GM12878 (cell line): ENCODE data around the gene POU2AF1. TPM values are rescaled to one million over a fixed set of nuclear protein-coding genes. Genes with fewer than 3 reads are reported as not detected.

Source experiments
- ATAC-seq: fragments of 200-7000 bp; cut with Tn5 transposase; 3 replicates; pipeline ENCODE4 v1.9.1; 2020; ENCODE audit warnings: mild to moderate bottlenecking, moderate library complexity
- BruUV-seq: library from RNA; stranded (reverse); fragments of 400-500 nt; replicated peaks from 2 replicates; lab custom pipeline; 2021; lab: Mats Ljungman, UMichigan
- CTCF ChIA-PET: fragments of 300-600 bp; sonication (Branson Sonifier 250); formaldehyde crosslinking; extraction: SDS; loops from one replicate; lab custom pipeline; 2021; ENCODE audit warnings: inconsistent platforms; lab: Yijun Ruan, JAX
- POLR2A ChIA-PET: fragments of 350-600 bp; formaldehyde crosslinking; extraction: SDS; loops from one replicate; lab custom pipeline; 2021; ENCODE audit warnings: inconsistent platforms; lab: Charles Lee
- RAD21 ChIA-PET: fragments of 300-600 bp; sonication (Branson Sonifier 250); formaldehyde crosslinking; loops from one replicate; lab custom pipeline; 2023; ENCODE audit warnings: antibody characterized with exemption; ENCODE audit not compliant: unreplicated experiment; lab: Charles Lee
- SMC1A ChIA-PET: fragments of 300-600 bp; sonication (Branson Sonifier 250); formaldehyde crosslinking; loops from one replicate; lab custom pipeline; 2023; ENCODE audit not compliant: unreplicated experiment, uncharacterized antibody; lab: Charles Lee
- DNase-seq: peaks from one replicate; pipeline ENCODE4 v3.0.0-alpha.2; 2011; ENCODE audit warnings: low read depth, low spot score
- FAIRE-seq: peaks from 3 replicates; lab custom pipeline; 2011; peaks lifted over from hg19 to GRCh38; lab: Jason Lieb, UNC
- H2AFZ ChIP-seq: 2 replicates; pipeline ENCODE4 v1.6.0; 2011; ENCODE audit warnings: low read depth, low read length, control low read depth; ENCODE audit not compliant: control insufficient read depth
- H3K27ac ChIP-seq: 2 replicates; pipeline ENCODE4 v1.5.1; 2011; ENCODE audit warnings: control low read depth; ENCODE audit not compliant: control insufficient read depth, insufficient read depth
- H3K27me3 ChIP-seq, 2 experiments: replicated peaks in 1 of 2; 2 replicates each; pipeline versions ENCODE4 v1.6.0 to v1.6.1; 2011; ENCODE audit warnings: low read length in 1 of 2; ENCODE audit not compliant: control insufficient read depth in 2 of 2, insufficient read depth in 2 of 2
- H3K36me3 ChIP-seq, 2 experiments: 2 replicates each; pipeline ENCODE4 v1.5.1; 2011; ENCODE audit warnings: low read length in 1 of 2; ENCODE audit not compliant: control insufficient read depth in 2 of 2, insufficient read depth in 2 of 2
- H3K4me1 ChIP-seq: 2 replicates; pipeline ENCODE4 v1.6.1; 2011; ENCODE audit warnings: mild to moderate bottlenecking, low read length, moderate library complexity, mixed read lengths; ENCODE audit not compliant: control insufficient read depth, insufficient read depth
- H3K4me2 ChIP-seq: 2 replicates; pipeline ENCODE4 v1.6.0; 2011; ENCODE audit warnings: control low read depth; ENCODE audit not compliant: control insufficient read depth, insufficient read depth
- H3K4me3 ChIP-seq: fragments of 200-600 bp; sonication (generic); 2 replicates; pipeline ENCODE4 v1.5.1; 2016
- H3K79me2 ChIP-seq: 2 replicates; pipeline ENCODE4 v1.6.0; 2011; ENCODE audit warnings: low read length; ENCODE audit not compliant: control insufficient read depth, insufficient read depth
- H3K9ac ChIP-seq: 2 replicates; pipeline ENCODE4 v1.8.0; 2011; ENCODE audit warnings: low read length, control low read depth, mixed read lengths; ENCODE audit not compliant: control insufficient read depth, insufficient read depth
- H3K9me3 ChIP-seq: replicated peaks from 3 replicates; pipeline ENCODE4 v1.5.1; 2011; ENCODE audit warnings: mild to moderate bottlenecking, low read length; ENCODE audit not compliant: control insufficient read depth, insufficient read depth
- H4K20me1 ChIP-seq: 2 replicates; pipeline ENCODE4 v1.6.0; 2011; ENCODE audit not compliant: control insufficient read depth, insufficient read depth
- ASH2L ChIP-seq: fragments of 300-600, 200-600 bp; sonication (generic); IDR thresholded peaks from 2 replicates; pipeline ENCODE4 v1.6.1; 2017; ENCODE audit warnings: low read depth, mild to moderate bottlenecking, borderline replicate concordance
- CHD1 ChIP-seq: IDR thresholded peaks from 2 replicates; pipeline ENCODE4 v1.6.1; 2012; ENCODE audit warnings: low read depth, low read length, improper control_type of control experiment
- CTCF ChIP-seq, 3 experiments: IDR thresholded peaks in 2 of 3; conservative IDR thresholded peaks in 1 of 3; 2 replicates each; pipeline ENCODE4 v1.5.1; 2011; ENCODE audit warnings: low read depth in 3 of 3, low read length in 3 of 3, mild to moderate bottlenecking in 3 of 3, control low read depth in 2 of 3, moderate library complexity in 2 of 3, inconsistent platforms in 1 of 3, mixed read lengths in 1 of 3; ENCODE audit not compliant: control insufficient read depth in 2 of 3, insufficient read depth in 1 of 3; ENCODE audit errors: extremely low read depth in 1 of 3
- JUNB ChIP-seq: IDR thresholded peaks from 2 replicates; pipeline ENCODE4 v1.6.1; 2016; ENCODE audit warnings: antibody characterized with exemption, mild to moderate bottlenecking
- KDM1A ChIP-seq: fragments of 200-600 bp; sonication (generic); IDR thresholded peaks from 2 replicates; pipeline ENCODE4 v1.6.1; 2016; ENCODE audit warnings: borderline replicate concordance
- MTA2 ChIP-seq: fragments of 450-650 bp; IDR thresholded peaks from 2 replicates; pipeline ENCODE4 v1.6.1; 2016; ENCODE audit warnings: low read depth, mild to moderate bottlenecking, moderate library complexity
- NFXL1 ChIP-seq: fragments of 450-650 bp; IDR thresholded peaks from 2 replicates; pipeline ENCODE4 v1.6.1; 2017; ENCODE audit warnings: antibody characterized with exemption, mild to moderate bottlenecking, borderline replicate concordance
- PKNOX1 ChIP-seq: fragments of 450-650 bp; IDR thresholded peaks from 2 replicates; pipeline ENCODE4 v1.6.1; 2016; ENCODE audit warnings: mild to moderate bottlenecking
- RBBP5 ChIP-seq: fragments of 200-600 bp; sonication (generic); conservative IDR thresholded peaks from 2 replicates; pipeline ENCODE4 v1.6.1; 2016
- RELA ChIP-seq: fragments of 450-650 bp; IDR thresholded peaks from 2 replicates; pipeline ENCODE4 v1.8.0; 2014; ENCODE audit warnings: borderline replicate concordance; ENCODE audit not compliant: partially characterized antibody
- TBL1XR1 ChIP-seq: IDR thresholded peaks from 2 replicates; pipeline ENCODE4 v1.6.1; 2012; ENCODE audit warnings: low read depth, low read length, improper control_type of control experiment
- YY1 ChIP-seq: IDR thresholded peaks from 2 replicates; pipeline ENCODE4 v1.6.1; 2011; ENCODE audit warnings: low read depth, mild to moderate bottlenecking, low read length
- ZNF592 ChIP-seq: fragments of 450-650 bp; IDR thresholded peaks from 2 replicates; pipeline ENCODE4 v1.6.1; 2017; ENCODE audit warnings: mild to moderate bottlenecking, moderate library complexity
- WGBS: methylation state at CpG from one replicate; pipeline ENCODE4 v1.1.6; 2016; ENCODE audit warnings: low lambda C conversion rate; ENCODE audit not compliant: insufficient replicate concordance, insufficient coverage; ENCODE audit errors: missing lambda C conversion rate; 5-methylcytosine and 5-hydroxymethylcytosine counted together
- in situ Hi-C: fragments of 300-500 bp; cut with MboI; formaldehyde crosslinking; loops from 9 replicates; pipeline ENCODE4 v1.14.3; 2018; ENCODE audit warnings: mixed read lengths
- intact Hi-C: fragments of 100-400 bp; cut with micrococcal nuclease; formaldehyde crosslinking; loops from one replicate; pipeline ENCODE4 v1.14.2; 2022; ENCODE audit not compliant: unreplicated experiment
- polyA plus RNA-seq, 11 experiments: library from polyadenylated mRNA; depleted of rRNA in 4 of 11; unstranded in 6 of 11; stranded (reverse) in 5 of 11; fragments of >200 nt; fragmentation: Nextera tagmentation in 4 of 11; fragmentation: Illumina TruSeq in 1 of 11; extraction: Ambion mirVana in 4 of 11; extraction: Trizol in 1 of 11; gene quantifications; 1 replicate in 1 of 11; 2 replicates in 10 of 11; pipeline versions ENCODE4 v1.2.1 to v1.2.3, GENCODE V29; 2011 to 2016; ENCODE audit warnings: inconsistent platforms in 2 of 11, missing spikeins in 2 of 11, low read depth in 1 of 11
- total RNA-seq, 4 experiments: library from RNA; depleted of rRNA in 3 of 4; stranded (reverse); fragments of >200 nt in 3 of 4; fragmentation: Illumina TruSeq in 1 of 4; extraction: Trizol in 1 of 4; gene quantifications; 2 replicates each; pipeline versions ENCODE4 v1.2.1 to v1.2.3, GENCODE V29; 2013 to 2021

The POU2AF1 gene
- total and polyA plus RNA-seq, 10 of the 15 experiments (the other 5 are each of a cell fraction or from before 2014, with no cell fraction given): 13.1 to 169 (median 75.5) TPM

- FAIRE-seq (no peak), ATAC-seq (no peak), DNase-seq (no peak)
- Histone ChIP-seq H3K9me3 (no peaks in the 10 kb centered on the region), H3K27ac (no peak overlapping the region), H3K9ac (no peak overlapping the region), H3K27me3 (no peaks in the 10 kb centered on the region; a peak in 1 of 4 replicates), H3K4me2 (no peak overlapping the region), H2AFZ (no peak overlapping the region), H3K36me3 (no peaks in the 10 kb centered on the region), H3K4me1 (no peaks in the 10 kb centered on the region), H3K79me2 (no peaks in the 10 kb centered on the region)
- SMC1A ChIA-PET: interaction anchor here (0.5 to 1.5 kb wide), 2 partner anchors 49 to 118 kb away, joined by 3 to 6 read pairs; no protein-coding TSS in a partner anchor
- intact Hi-C loops: no loop called here
- in situ Hi-C loops: no loop called here
- TF ChIP-seq RBBP5 (no peak), KDM1A (no peak), RELA (no peak), PKNOX1 (no peak), ZNF592 (no peak), CTCF (IDR thresholded peaks at IDR 0.05 in 2 of 3, conservative IDR thresholded peaks at IDR 0.05 in 1 of 3; ENCODE audit: control insufficient read depth in 2 of 3, extremely low read depth in 1 of 3, insufficient read depth in 1 of 3, low read depth in 3 of 3, low read length in 3 of 3) (no peak), NFXL1 (no peak), MTA2 (no peak), TBL1XR1 (no peak), YY1 (no peak), JUNB (no peak), ASH2L (no peak), CHD1 (no peak)
- TF ChIP-seq, all 136 proteins: peak for 0
- 16% methylated on average over 5 of the region's 5 CpGs for WGBS
- BruUV-seq: no TSS peak
- CTCF ChIA-PET: interaction anchor here (0.7 to 1.4 kb wide), 5 partner anchors 15 to 137 kb away, joined by 3 to 4 read pairs (median 3); no protein-coding TSS in a partner anchor
- POLR2A ChIA-PET: interaction anchor here (1.4 to 1.9 kb wide), 2 partner anchors 109 to 113 kb away, joined by 3 to 4 read pairs; no protein-coding TSS in a partner anchor
- Histone ChIP-seq H3K4me3 (no peak overlapping the region), H4K20me1 (no peaks in the 10 kb centered on the region)
- RAD21 ChIA-PET: interaction anchor here (1.1 to 1.2 kb wide), 2 partner anchors 26 to 33 kb away, joined by 3 read pairs; no protein-coding TSS in a partner anchor
Observed at GRCh38 chr11:111309215-111309915, 69.7 kb downstream of the POU2AF1 start.
